GM04503 (cell line): ENCODE data around the gene TAF11L9.
"Not testable (repeated sequence)": the region's sequence is repeated elsewhere in the genome, so short reads cannot be mapped to it uniquely, and the experiment has no call there.

Experiments
- DNase-seq: peaks from one replicate; pipeline ENCODE4 v3.0.0-alpha.2; 2012; ENCODE audit warnings: low read depth

Gene TAF11L9

GRCh38 chr5:17594255-17594654 lies at the start of gene TAF11L9:
TAF11L9 (minus strand) TSS chr5:17594394.
- DNase-seq = not testable (repeated sequence)

DNA sequence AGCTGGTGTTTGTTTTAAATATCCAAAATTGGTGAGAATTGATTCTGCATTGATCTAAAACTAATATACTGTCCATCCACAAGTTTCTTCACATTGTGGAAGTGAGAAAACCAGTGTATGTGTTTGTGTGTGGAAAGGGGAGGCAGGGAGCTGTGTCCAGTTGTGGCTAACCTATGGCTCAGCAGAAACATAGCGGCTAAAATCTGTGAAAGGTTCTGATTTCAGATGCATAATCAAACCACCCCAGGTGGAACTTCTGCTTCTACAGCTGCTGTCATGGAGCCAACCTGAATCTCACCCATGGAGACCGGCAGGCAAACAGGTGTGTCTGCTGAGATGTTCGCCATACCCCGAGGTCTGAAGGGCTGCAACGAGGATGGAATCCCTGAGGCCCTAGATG lies 40.0 kb upstream of the TAF11L9 start, which contains the start of gene TAF11L14:
TAF11L14 (plus strand) TSS at position 301 of the 400 bp plus-strand sequence.
- no peak for DNase-seq

DNA sequence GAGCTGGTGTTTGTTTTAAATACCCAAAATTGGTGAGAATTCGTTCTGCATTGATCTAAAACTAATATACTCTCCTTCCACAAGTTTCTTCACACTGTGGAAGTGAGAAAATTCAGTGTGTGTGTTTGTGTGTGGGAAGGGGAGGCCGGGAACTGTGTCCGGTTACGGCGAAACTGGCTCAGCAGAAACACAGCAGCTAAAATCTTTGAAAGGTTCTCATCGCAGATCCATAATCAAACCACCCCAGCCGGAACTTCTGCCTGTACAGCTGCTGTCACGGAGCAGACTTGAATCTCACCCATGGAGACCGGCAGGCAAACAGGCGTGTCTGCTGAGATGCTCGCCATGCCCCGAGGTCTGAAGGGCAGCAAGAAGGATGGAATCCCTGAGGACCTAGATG lies 37.6 kb upstream of the TAF11L9 start, which contains the start of gene TAF11L13:
TAF11L13 (plus strand) TSS at position 301 of the 400 bp plus-strand sequence.
- not testable (repeated sequence) for DNase-seq

DNA sequence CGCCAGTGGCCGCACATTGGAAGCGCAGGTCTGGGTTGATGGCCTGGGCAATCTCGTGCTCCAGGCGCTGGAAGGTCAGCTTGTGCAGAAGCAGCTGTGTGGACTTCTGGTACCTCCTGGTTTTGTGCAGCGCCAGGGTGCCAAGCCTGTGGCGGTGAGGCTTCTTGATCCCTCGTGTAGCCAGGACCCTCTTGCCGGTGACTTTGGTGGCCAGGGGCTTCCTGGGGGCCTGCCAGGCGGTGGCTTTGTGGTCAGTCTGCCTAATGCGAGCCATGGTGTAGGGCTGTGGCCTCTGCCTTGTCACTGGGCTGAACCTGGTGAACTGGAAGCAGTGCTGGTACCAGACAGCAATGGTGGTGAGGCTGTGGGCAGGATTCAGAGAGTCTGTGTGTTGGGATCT lies 31.5 kb upstream of the TAF11L9 start:
- DNase-seq = no peak

GRCh38 chr5:17620627-17621026 lies 26.4 kb upstream of the TAF11L9 start:
- DNase-seq = no peak

GRCh38 chr5:17619354-17619753 lies 25.2 kb upstream of the TAF11L9 start:
- DNase-seq = no peak

DNA sequence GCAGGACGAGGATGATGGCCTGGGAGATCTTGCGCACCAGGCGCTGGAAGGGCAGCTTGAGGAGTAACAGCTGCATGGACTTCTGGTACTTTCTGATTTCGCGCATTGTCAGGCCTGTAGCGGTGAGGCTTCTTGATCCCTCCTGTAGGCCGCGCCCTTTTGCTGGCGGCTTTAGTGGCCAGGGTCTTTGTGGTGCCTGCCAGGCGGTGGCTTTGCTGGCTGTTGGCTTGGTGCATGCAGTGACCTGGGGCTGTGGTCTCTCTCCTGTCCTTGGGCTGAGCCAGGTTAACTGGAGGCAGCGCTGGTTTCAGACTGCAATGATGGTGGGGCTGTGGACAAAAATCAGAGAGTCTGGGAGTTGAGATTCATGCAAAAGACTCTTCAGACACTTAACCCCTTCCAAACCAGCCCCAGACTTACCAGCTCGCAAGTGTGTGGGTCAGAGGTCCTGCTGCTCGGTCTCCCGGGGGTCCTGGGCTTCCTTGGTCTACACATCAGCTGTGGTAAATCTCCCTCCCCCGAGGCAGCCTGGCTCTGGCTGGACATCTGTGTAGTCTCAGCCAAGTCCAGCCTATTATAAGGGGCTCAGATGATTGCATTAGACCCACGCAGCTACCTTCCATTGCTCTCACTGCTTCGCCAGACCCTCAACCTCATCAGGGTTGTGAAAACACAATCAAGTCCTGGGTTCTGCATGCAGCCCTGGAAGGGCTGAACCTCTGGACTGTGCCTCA lies 20.8 kb upstream of the TAF11L9 start:
- DNase-seq = no peak

DNA sequence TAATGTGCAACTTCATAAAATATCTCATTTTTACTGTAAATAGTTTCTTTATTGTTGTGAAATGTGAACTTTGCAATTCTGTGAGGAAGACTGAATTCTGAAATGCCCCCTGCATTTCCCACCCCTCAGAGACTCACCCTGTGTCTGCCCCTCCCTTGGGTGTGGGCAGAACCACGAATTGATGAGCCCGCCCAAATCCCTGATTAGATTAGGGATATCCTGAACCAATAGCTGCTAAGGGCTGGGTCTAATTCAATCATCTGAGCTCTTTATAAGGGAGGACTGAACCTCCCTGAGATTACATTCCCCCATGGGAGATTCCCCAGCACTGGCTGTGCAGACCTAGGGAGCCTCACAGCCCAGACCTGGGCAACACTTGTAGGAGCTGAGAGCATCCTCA lies 15.9 kb upstream of the TAF11L9 start, which contains the start of gene TAF11L12:
TAF11L12 (plus strand) TSS at position 301 of the 400 bp plus-strand sequence.
- DNase-seq = not testable (repeated sequence)

- not testable (repeated sequence) for DNase-seq
Measured at GRCh38 chr5:17607461-17607860, 13.3 kb upstream of the TAF11L9 start.

DNA sequence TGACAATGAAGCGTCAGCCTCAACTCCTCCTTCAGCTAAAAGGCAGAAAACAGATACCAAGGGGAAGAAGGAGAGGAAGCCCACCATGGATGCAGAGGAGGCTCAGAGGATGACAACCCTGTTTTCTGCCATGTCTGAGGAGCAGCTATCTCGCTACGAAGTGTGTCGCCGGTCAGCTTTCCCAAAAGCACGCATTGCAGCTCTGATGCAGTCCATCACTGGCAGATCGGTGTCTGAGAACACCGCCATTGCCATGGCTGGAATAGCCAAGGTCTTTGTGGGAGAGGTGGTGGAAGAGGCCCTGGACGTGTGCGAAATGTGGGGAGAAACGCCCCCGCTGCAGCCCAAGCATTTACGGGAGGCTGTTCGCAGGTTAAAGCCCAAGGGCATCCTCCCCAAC lies 10.8 kb upstream of the TAF11L9 start:
- DNase-seq = no peak

GRCh38 chr5:17603880-17604279 lies 9.7 kb upstream of the TAF11L9 start, which contains the start of gene TAF11L11:
TAF11L11 (plus strand) TSS chr5:17604183.
- not testable (repeated sequence) for DNase-seq

DNA sequence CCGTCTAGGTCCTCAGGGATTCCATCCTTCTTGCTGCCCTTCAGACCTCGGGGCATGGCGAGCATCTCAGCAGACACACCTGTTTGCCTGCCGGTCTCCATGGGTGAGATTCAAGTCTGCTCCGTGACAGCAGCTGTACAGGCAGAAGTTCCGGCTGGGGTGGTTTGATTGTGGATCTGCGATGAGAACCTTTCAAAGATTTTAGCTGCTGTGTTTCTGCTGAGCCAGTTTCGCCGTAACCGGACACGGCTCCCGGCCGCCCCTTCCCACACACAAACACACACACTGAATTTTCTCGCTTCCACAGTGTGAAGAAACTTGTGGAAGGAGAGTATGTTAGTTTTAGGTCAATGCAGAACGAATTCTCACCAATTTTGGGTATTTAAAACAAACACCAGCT lies 3.5 kb upstream of the TAF11L9 start, which contains the start of gene TAF11L10:
TAF11L10 (minus strand) TSS at position 101 of the 400 bp plus-strand sequence.
- not testable (repeated sequence) for DNase-seq

DNA sequence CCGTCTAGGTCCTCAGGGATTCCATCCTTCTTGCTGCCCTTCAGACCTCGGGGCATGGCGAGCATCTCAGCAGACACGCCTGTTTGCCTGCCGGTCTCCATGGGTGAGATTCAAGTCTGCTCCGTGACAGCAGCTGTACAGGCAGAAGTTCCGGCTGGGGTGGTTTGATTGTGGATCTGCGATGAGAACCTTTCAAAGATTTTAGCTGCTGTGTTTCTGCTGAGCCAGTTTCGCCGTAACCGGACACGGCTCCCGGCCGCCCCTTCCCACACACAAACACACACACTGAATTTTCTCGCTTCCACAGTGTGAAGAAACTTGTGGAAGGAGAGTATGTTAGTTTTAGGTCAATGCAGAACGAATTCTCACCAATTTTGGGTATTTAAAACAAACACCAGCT lies 3.3 kb downstream of the TAF11L9 start, which contains the start of gene TAF11L8:
TAF11L8 (minus strand) TSS at position 101 of the 400 bp plus-strand sequence.
- DNase-seq = not testable (repeated sequence)

- DNase-seq = not testable (repeated sequence)
Measured at GRCh38 chr5:17585658-17586057, 8.5 kb downstream of the TAF11L9 start, which contains the start of gene TAF11L7. TAF11L7 (minus strand) TSS chr5:17585758.
